OCI-LY3 (cell line): ENCODE results near the gene AQP1.
A peak's percentile ranks its signal among the peaks of the same experiment; 100 is the strongest.

Experiments used
- H2AFZ ChIP-seq: fragments of 200-600, 300-600 bp; shearing (Covaris generic); 2 replicates; pipeline ENCODE4 v1.6.0; 2014; ENCODE audit warnings: antibody characterized with exemption, low read depth, low read length
- H3K27ac ChIP-seq: fragments of 200-600, 300-600 bp; sonication (generic); 2 replicates; pipeline ENCODE4 v1.5.1; 2014; ENCODE audit warnings: mild to moderate bottlenecking, low read length, moderate library complexity, mixed read lengths
- H3K27me3 ChIP-seq: fragments of 200-600, 300-600 bp; sonication (generic); 2 replicates; pipeline ENCODE4 v1.6.1; 2014; ENCODE audit warnings: low read depth, low read length, mixed read lengths
- H3K36me3 ChIP-seq: fragments of 200-600, 300-600 bp; sonication (generic); replicated peaks from 2 replicates; pipeline ENCODE3; 2014; ENCODE audit warnings: low read depth, low read length, mixed read lengths
- H3K4me1 ChIP-seq: fragments of 300-600, 200-600 bp; sonication (generic); 2 replicates; pipeline ENCODE4 v1.6.1; 2014; ENCODE audit warnings: low read length, mixed read lengths
- H3K4me2 ChIP-seq: fragments of 200-600, 300-600 bp; sonication (generic); 2 replicates; pipeline ENCODE4 v1.6.1; 2014; ENCODE audit warnings: low read length, mixed read lengths
- H3K4me3 ChIP-seq: fragments of 300-600, 200-600 bp; sonication (generic); 2 replicates; pipeline ENCODE4 v1.5.1; 2014; ENCODE audit warnings: antibody characterized with exemption, mild to moderate bottlenecking, low read length, moderate library complexity
- H3K79me2 ChIP-seq: fragments of 300-600, 200-600 bp; shearing (Covaris generic); 2 replicates; pipeline ENCODE4 v1.6.1; 2014; ENCODE audit warnings: mild to moderate bottlenecking, low read length, mixed read lengths
- H3K9ac ChIP-seq: fragments of 300-600, 200-600 bp; shearing (Covaris generic); 2 replicates; pipeline ENCODE4 v1.6.0; 2014; ENCODE audit warnings: mild to moderate bottlenecking, low read length, moderate library complexity
- H3K9me3 ChIP-seq: fragments of 200-600, 300-600 bp; shearing (Covaris generic); 2 replicates; pipeline ENCODE4 v1.6.1; 2014; ENCODE audit warnings: low read length, mixed read lengths; ENCODE audit not compliant: insufficient read depth
- H4K20me1 ChIP-seq: fragments of 200-600, 300-600 bp; sonication (generic); 2 replicates; pipeline ENCODE4 v1.6.1; 2016; ENCODE audit warnings: low read length, mixed read lengths; ENCODE audit not compliant: insufficient read depth
- EZH2phosphoT487 ChIP-seq: fragments of 200-600 bp; shearing (Covaris generic); IDR thresholded peaks from 2 replicates; pipeline ENCODE4 v1.6.1; 2018; ENCODE audit warnings: antibody characterized with exemption, mixed run types, low read depth
- TF ChIP-seq, protein P1 (sequence below): fragments of 200-600, 300-600 bp; sonication (generic); IDR thresholded peaks from 2 replicates; pipeline ENCODE4 v1.5.1; 2014; ENCODE audit warnings: antibody characterized with exemption, low read length, low read depth

AQP1 gene

GRCh38 chr7:30911561-30911969, at the start of gene AQP1:
AQP1 (plus strand) TSS chr7:30911853; CDS start chr7:30911910, 57 bp downstream.
- Histone ChIP-seq H3K4me2 (peak within 1 kb of the TSS; percentile 36; the same call in 1 of the 2 replicates), H3K4me1 (peaks cover 7% of the 10 kb centered on the region), H3K36me3 (no peaks in the 10 kb centered on the region), H3K27me3 (no peaks in the 10 kb centered on the region), H3K79me2 (no peaks in the 10 kb centered on the region), H3K9me3 (no peaks in the 10 kb centered on the region), H3K27ac (no peak within 1 kb of the TSS), H3K9ac (no peak within 1 kb of the TSS), H4K20me1 (no peaks in the 10 kb centered on the region), H2AFZ (no peak within 1 kb of the TSS), H3K4me3 (no peak within 1 kb of the TSS)
- TF ChIP-seq EZH2phosphoT487: no peak
- TF ChIP-seq, protein P1, sequence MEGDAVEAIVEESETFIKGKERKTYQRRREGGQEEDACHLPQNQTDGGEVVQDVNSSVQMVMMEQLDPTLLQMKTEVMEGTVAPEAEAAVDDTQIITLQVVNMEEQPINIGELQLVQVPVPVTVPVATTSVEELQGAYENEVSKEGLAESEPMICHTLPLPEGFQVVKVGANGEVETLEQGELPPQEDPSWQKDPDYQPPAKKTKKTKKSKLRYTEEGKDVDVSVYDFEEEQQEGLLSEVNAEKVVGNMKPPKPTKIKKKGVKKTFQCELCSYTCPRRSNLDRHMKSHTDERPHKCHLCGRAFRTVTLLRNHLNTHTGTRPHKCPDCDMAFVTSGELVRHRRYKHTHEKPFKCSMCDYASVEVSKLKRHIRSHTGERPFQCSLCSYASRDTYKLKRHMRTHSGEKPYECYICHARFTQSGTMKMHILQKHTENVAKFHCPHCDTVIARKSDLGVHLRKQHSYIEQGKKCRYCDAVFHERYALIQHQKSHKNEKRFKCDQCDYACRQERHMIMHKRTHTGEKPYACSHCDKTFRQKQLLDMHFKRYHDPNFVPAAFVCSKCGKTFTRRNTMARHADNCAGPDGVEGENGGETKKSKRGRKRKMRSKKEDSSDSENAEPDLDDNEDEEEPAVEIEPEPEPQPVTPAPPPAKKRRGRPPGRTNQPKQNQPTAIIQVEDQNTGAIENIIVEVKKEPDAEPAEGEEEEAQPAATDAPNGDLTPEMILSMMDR: no peak

GRCh38 chr7:30862995-30863705, 48.5 kb upstream of the AQP1 start:
- Histone ChIP-seq H3K27me3 (no peaks in the 10 kb centered on the region), H3K27ac (no peak overlapping the region), H3K4me3 (no peak overlapping the region), H3K4me1 (no peaks in the 10 kb centered on the region), H3K4me2 (no peak overlapping the region), H4K20me1 (no peaks in the 10 kb centered on the region), H3K79me2 (no peaks in the 10 kb centered on the region), H2AFZ (no peak overlapping the region), H3K9ac (no peak overlapping the region), H3K36me3 (no peaks in the 10 kb centered on the region), H3K9me3 (no peaks in the 10 kb centered on the region)
- TF ChIP-seq EZH2phosphoT487: no peak
- TF ChIP-seq, protein P1: no peak

DNA sequence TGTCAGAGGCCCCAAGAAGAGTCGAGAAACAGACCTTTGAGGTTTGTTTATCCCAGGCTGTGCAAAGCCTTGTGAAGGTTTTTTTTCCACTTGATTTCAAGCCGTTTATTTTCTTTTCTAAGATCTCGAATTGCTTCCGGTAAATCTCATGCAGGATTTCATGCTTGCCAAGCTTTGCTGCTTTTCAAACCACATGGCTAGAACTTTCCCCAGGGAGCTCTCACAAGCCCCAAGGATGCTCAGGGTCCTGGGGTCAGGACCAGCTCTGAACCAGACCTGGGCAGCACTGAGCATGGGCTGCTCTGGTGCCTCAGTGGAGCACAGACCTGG, 48.0 kb upstream of the AQP1 start:
- H3K9me3 ChIP-seq: no peaks in the 10 kb centered on the region
- H3K4me3 ChIP-seq: no peak overlapping the region
- no peaks in the 10 kb centered on the region for H3K4me1 ChIP-seq
- H3K27me3 ChIP-seq: no peaks in the 10 kb centered on the region
- TF ChIP-seq EZH2phosphoT487: no peak
- TF ChIP-seq, protein P1: no peak
- no peak overlapping the region for H3K9ac ChIP-seq
- no peaks in the 10 kb centered on the region for H3K79me2 ChIP-seq
- H2AFZ ChIP-seq: no peak overlapping the region
- H3K27ac ChIP-seq: no peak overlapping the region
- no peaks in the 10 kb centered on the region for H3K36me3 ChIP-seq
- no peak overlapping the region for H3K4me2 ChIP-seq
- no peaks in the 10 kb centered on the region for H4K20me1 ChIP-seq

DNA sequence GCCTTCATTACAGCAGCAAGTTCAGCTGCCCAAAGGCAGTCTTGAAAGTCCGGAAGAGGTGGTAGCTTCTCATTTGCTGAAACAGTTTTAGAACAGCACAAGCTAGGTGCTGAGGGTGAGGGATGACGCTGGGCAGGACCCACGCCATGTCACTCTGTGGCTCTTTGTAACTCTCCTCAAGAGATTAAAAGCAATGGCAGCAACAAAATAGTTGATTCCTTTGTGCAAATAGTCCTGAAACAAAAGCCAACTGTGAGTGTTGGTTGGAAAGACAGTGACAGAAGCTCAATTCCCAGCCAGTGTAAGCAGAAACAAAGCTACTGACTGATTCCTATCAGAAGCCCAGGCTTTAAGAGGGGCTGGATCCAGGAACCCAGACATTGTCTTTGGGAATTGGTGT, 47.6 kb upstream of the AQP1 start:
- Histone ChIP-seq H3K27me3 (no peaks in the 10 kb centered on the region), H2AFZ (no peak overlapping the region), H3K9ac (no peak overlapping the region), H4K20me1 (no peaks in the 10 kb centered on the region), H3K9me3 (no peaks in the 10 kb centered on the region), H3K4me3 (no peak overlapping the region), H3K27ac (no peak overlapping the region), H3K79me2 (no peaks in the 10 kb centered on the region), H3K4me2 (no peak overlapping the region), H3K4me1 (no peaks in the 10 kb centered on the region), H3K36me3 (no peaks in the 10 kb centered on the region)
- no peak for TF ChIP-seq EZH2phosphoT487
- TF ChIP-seq, protein P1: no peak
